ENCODE measurements around the gene CRY1. TPM values are rescaled to one million over a fixed set of nuclear protein-coding genes. Genes with fewer than 3 reads are reported as not detected.

The CRY1 gene
- total RNA-seq, 6 experiments from 2014 or later, result 12.5 to 18.0 (median 16.1) TPM

- H3K4me1 Mint-ChIP-seq (ENCODE audit: low read depth), result no peaks in the 10 kb centered on the region
- TF ChIP-seq CTCF (IDR thresholded peaks at IDR 0.05), result no peak
- H3K9me3 Mint-ChIP-seq, result peaks cover 8% of the 10 kb centered on the region
- no peaks in the 10 kb centered on the region; the same call in 1 of the 2 replicates for H3K27me3 Mint-ChIP-seq (ENCODE audit: insufficient read depth)
- no peak overlapping the region for H3K4me3 Mint-ChIP-seq
- no peak for DNase-seq
- no peak overlapping the region for H3K27ac Mint-ChIP-seq
- H3K36me3 Mint-ChIP-seq (ENCODE audit: low read depth), result peaks cover 20% of the 10 kb centered on the region
These were observed 29.1 kb downstream of the CRY1 start for GRCh38 chr12:107064243-107064642.

GRCh38 chr12:107058190-107058589, 35.2 kb downstream of the CRY1 start:
- DNase-seq, result no peak
- TF ChIP-seq CTCF (IDR thresholded peaks at IDR 0.05), result no peak
- Mint-ChIP-seq H3K4me3 (no peak overlapping the region), H3K9me3 (peaks cover 6% of the 10 kb centered on the region; the same call in 1 of the 2 replicates), H3K27ac (no peak overlapping the region), H3K36me3 (ENCODE audit: low read depth) (no peaks in the 10 kb centered on the region), H3K4me1 (ENCODE audit: low read depth) (peaks cover 20% of the 10 kb centered on the region), H3K27me3 (ENCODE audit: insufficient read depth) (no peaks in the 10 kb centered on the region)

GRCh38 chr12:107057071-107057834, 36.1 kb downstream of the CRY1 start:
- Mint-ChIP-seq H3K4me3 (peak overlapping the region; percentile 38; the same call in 1 of the 2 replicates), H3K27me3 (ENCODE audit: insufficient read depth) (no peaks in the 10 kb centered on the region), H3K4me1 (ENCODE audit: low read depth) (peaks cover 20% of the 10 kb centered on the region), H3K27ac (peak overlapping the region; percentile 63), H3K36me3 (ENCODE audit: low read depth) (peaks cover 8% of the 10 kb centered on the region), H3K9me3 (peaks cover 6% of the 10 kb centered on the region; the same call in 1 of the 2 replicates)
- peak; percentile 61 for DNase-seq
- TF ChIP-seq CTCF (IDR thresholded peaks at IDR 0.05), result peak; percentile 37; the same call in 1 of the 2 replicates

- no peak for DNase-seq
- H3K27me3 Mint-ChIP-seq (ENCODE audit: insufficient read depth), result no peaks in the 10 kb centered on the region
- peaks cover 6% of the 10 kb centered on the region; the same call in 1 of the 2 replicates for H3K9me3 Mint-ChIP-seq
- H3K36me3 Mint-ChIP-seq (ENCODE audit: low read depth), result peaks cover 14% of the 10 kb centered on the region
- H3K4me3 Mint-ChIP-seq, result no peak overlapping the region
- no peak overlapping the region for H3K27ac Mint-ChIP-seq
- H3K4me1 Mint-ChIP-seq (ENCODE audit: low read depth), result peaks cover 27% of the 10 kb centered on the region
- no peak for TF ChIP-seq CTCF (IDR thresholded peaks at IDR 0.05)
These were observed 39.6 kb downstream of the CRY1 start for GRCh38 chr12:107053709-107054108.

GRCh38 chr12:107045186-107045585, 48.2 kb downstream of the CRY1 start:
- H3K36me3 Mint-ChIP-seq (ENCODE audit: low read depth), result peaks cover 15% of the 10 kb centered on the region
- no peaks in the 10 kb centered on the region for H3K4me1 Mint-ChIP-seq (ENCODE audit: low read depth)

More at GRCh38 chr12:107045186-107045585, 48.2 kb downstream of the CRY1 start:
- no peak overlapping the region for H3K4me3 Mint-ChIP-seq
- H3K27me3 Mint-ChIP-seq (ENCODE audit: insufficient read depth), result no peaks in the 10 kb centered on the region
- H3K27ac Mint-ChIP-seq, result no peak overlapping the region
- TF ChIP-seq CTCF (IDR thresholded peaks at IDR 0.05), result no peak
- no peak for DNase-seq
- no peaks in the 10 kb centered on the region for H3K9me3 Mint-ChIP-seq

All from HFFc6 (cell line).